ENCODE measurements around the gene UMAD1. TPM values are rescaled to one million over a fixed set of nuclear protein-coding genes. Genes with fewer than 3 reads are reported as not detected.

The UMAD1 gene
- total and polyA plus RNA-seq, 2 experiments from 2014 or later = 8.4 to 12.4 TPM

DNA sequence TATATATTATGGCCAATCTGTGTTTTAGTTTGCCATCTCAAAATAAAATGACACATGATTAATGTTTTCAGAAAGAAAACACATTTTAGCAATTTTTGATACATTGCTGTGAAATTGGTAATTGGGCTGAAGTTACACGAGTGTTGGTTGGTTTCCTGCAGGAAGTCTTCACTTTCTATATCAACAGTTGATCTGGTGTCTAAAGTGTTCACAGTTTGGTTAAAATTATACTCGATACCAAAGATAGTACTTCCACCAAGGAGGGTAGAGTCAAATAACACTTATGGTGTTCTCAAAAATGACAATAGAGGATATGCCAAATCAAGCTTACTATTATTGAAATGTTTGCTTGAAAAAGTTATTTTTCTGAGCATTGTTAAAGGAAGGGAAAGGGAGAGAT, 207.7 kb downstream of the UMAD1 start:
- Histone ChIP-seq H3K4me3 (no peak overlapping the region), H3K9me2 (ENCODE audit: insufficient read depth) (no peaks in the 10 kb centered on the region), H3K36me3 (ENCODE audit: insufficient read depth) (no peaks in the 10 kb centered on the region), H3K4me2 (no peak overlapping the region), H3K4me1 (ENCODE audit: insufficient read depth) (no peaks in the 10 kb centered on the region), H3K27me3 (ENCODE audit: insufficient read depth) (no peaks in the 10 kb centered on the region), H3K27ac (ENCODE audit: low read depth) (no peak overlapping the region), H3F3A (replicated peaks; ENCODE audit: low read depth) (no peaks in the 10 kb centered on the region), H3K79me2 (replicated peaks; ENCODE audit: insufficient read depth) (no peaks in the 10 kb centered on the region), H4K20me1 (replicated peaks; ENCODE audit: insufficient read depth) (no peaks in the 10 kb centered on the region), H2AFZ (no peak overlapping the region)
- no peaks in the 10 kb centered on the region for H3K9me3 Mint-ChIP-seq
- H3K27ac Mint-ChIP-seq = no peak overlapping the region
- no peak for ATAC-seq
- DNase-seq (ENCODE audit: low spot score) = no peak
- TF ChIP-seq, protein P1, sequence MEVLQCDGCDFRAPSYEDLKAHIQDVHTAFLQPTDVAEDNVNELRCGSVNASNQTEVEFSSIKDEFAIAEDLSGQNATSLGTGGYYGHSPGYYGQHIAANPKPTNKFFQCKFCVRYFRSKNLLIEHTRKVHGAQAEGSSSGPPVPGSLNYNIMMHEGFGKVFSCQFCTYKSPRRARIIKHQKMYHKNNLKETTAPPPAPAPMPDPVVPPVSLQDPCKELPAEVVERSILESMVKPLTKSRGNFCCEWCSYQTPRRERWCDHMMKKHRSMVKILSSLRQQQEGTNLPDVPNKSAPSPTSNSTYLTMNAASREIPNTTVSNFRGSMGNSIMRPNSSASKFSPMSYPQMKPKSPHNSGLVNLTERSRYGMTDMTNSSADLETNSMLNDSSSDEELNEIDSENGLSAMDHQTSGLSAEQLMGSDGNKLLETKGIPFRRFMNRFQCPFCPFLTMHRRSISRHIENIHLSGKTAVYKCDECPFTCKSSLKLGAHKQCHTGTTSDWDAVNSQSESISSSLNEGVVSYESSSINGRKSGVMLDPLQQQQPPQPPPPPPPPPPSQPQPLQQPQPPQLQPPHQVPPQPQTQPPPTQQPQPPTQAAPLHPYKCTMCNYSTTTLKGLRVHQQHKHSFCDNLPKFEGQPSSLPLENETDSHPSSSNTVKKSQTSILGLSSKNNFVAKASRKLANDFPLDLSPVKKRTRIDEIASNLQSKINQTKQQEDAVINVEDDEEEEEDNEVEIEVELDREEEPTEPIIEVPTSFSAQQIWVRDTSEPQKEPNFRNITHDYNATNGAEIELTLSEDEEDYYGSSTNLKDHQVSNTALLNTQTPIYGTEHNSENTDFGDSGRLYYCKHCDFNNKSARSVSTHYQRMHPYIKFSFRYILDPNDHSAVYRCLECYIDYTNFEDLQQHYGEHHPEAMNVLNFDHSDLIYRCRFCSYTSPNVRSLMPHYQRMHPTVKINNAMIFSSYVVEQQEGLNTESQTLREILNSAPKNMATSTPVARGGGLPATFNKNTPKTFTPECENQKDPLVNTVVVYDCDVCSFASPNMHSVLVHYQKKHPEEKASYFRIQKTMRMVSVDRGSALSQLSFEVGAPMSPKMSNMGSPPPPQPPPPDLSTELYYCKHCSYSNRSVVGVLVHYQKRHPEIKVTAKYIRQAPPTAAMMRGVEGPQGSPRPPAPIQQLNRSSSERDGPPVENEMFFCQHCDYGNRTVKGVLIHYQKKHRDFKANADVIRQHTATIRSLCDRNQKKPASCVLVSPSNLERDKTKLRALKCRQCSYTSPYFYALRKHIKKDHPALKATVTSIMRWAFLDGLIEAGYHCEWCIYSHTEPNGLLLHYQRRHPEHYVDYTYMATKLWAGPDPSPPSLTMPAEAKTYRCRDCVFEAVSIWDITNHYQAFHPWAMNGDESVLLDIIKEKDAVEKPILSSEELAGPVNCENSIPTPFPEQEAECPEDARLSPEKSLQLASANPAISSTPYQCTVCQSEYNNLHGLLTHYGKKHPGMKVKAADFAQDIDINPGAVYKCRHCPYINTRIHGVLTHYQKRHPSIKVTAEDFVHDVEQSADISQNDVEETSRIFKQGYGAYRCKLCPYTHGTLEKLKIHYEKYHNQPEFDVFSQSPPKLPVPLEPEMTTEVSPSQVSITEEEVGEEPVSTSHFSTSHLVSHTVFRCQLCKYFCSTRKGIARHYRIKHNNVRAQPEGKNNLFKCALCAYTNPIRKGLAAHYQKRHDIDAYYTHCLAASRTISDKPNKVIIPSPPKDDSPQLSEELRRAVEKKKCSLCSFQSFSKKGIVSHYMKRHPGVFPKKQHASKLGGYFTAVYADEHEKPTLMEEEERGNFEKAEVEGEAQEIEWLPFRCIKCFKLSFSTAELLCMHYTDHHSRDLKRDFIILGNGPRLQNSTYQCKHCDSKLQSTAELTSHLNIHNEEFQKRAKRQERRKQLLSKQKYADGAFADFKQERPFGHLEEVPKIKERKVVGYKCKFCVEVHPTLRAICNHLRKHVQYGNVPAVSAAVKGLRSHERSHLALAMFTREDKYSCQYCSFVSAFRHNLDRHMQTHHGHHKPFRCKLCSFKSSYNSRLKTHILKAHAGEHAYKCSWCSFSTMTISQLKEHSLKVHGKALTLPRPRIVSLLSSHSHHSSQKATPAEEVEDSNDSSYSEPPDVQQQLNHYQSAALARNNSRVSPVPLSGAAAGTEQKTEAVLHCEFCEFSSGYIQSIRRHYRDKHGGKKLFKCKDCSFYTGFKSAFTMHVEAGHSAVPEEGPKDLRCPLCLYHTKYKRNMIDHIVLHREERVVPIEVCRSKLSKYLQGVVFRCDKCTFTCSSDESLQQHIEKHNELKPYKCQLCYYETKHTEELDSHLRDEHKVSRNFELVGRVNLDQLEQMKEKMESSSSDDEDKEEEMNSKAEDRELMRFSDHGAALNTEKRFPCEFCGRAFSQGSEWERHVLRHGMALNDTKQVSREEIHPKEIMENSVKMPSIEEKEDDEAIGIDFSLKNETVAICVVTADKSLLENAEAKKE (CRISPR knock-in tag; IDR thresholded peaks at IDR 0.05) = no peak
- TF ChIP-seq NANOG (IDR thresholded peaks at IDR 0.05; ENCODE audit: borderline replicate concordance) (no peak), POLR2AphosphoS5 (IDR thresholded peaks at IDR 0.05; ENCODE audit: low read depth) (no peak), EZH2 (IDR thresholded peaks at IDR 0.05; ENCODE audit: low read depth, unreplicated experiment) (no peak), ZNF114 (CRISPR knock-in tag; IDR thresholded peaks at IDR 0.05) (no peak), ZNF331 (CRISPR knock-in tag; IDR thresholded peaks at IDR 0.05; ENCODE audit: low read depth) (no peak), JUNB (IDR thresholded peaks at IDR 0.05; ENCODE audit: unreplicated experiment) (no peak), STAT1 (IDR thresholded peaks at IDR 0.05; ENCODE audit: unreplicated experiment) (no peak), CREB1 (CRISPR knock-in tag; IDR thresholded peaks at IDR 0.05; ENCODE audit: low read depth) (no peak), EZH2phosphoT487 (IDR thresholded peaks at IDR 0.05; ENCODE audit: unreplicated experiment) (no peak)
- TF ChIP-seq, protein P2, sequence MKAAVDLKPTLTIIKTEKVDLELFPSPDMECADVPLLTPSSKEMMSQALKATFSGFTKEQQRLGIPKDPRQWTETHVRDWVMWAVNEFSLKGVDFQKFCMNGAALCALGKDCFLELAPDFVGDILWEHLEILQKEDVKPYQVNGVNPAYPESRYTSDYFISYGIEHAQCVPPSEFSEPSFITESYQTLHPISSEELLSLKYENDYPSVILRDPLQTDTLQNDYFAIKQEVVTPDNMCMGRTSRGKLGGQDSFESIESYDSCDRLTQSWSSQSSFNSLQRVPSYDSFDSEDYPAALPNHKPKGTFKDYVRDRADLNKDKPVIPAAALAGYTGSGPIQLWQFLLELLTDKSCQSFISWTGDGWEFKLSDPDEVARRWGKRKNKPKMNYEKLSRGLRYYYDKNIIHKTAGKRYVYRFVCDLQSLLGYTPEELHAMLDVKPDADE (IDR thresholded peaks at IDR 0.05) = no peak
- TF ChIP-seq, protein P3, sequence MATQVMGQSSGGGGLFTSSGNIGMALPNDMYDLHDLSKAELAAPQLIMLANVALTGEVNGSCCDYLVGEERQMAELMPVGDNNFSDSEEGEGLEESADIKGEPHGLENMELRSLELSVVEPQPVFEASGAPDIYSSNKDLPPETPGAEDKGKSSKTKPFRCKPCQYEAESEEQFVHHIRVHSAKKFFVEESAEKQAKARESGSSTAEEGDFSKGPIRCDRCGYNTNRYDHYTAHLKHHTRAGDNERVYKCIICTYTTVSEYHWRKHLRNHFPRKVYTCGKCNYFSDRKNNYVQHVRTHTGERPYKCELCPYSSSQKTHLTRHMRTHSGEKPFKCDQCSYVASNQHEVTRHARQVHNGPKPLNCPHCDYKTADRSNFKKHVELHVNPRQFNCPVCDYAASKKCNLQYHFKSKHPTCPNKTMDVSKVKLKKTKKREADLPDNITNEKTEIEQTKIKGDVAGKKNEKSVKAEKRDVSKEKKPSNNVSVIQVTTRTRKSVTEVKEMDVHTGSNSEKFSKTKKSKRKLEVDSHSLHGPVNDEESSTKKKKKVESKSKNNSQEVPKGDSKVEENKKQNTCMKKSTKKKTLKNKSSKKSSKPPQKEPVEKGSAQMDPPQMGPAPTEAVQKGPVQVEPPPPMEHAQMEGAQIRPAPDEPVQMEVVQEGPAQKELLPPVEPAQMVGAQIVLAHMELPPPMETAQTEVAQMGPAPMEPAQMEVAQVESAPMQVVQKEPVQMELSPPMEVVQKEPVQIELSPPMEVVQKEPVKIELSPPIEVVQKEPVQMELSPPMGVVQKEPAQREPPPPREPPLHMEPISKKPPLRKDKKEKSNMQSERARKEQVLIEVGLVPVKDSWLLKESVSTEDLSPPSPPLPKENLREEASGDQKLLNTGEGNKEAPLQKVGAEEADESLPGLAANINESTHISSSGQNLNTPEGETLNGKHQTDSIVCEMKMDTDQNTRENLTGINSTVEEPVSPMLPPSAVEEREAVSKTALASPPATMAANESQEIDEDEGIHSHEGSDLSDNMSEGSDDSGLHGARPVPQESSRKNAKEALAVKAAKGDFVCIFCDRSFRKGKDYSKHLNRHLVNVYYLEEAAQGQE (IDR thresholded peaks at IDR 0.05; ENCODE audit: unreplicated experiment) = no peak
- TF ChIP-seq, protein P4, sequence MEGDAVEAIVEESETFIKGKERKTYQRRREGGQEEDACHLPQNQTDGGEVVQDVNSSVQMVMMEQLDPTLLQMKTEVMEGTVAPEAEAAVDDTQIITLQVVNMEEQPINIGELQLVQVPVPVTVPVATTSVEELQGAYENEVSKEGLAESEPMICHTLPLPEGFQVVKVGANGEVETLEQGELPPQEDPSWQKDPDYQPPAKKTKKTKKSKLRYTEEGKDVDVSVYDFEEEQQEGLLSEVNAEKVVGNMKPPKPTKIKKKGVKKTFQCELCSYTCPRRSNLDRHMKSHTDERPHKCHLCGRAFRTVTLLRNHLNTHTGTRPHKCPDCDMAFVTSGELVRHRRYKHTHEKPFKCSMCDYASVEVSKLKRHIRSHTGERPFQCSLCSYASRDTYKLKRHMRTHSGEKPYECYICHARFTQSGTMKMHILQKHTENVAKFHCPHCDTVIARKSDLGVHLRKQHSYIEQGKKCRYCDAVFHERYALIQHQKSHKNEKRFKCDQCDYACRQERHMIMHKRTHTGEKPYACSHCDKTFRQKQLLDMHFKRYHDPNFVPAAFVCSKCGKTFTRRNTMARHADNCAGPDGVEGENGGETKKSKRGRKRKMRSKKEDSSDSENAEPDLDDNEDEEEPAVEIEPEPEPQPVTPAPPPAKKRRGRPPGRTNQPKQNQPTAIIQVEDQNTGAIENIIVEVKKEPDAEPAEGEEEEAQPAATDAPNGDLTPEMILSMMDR (conservative IDR thresholded peaks at IDR 0.05; ENCODE audit: low read depth in 2 of 2) = no peak
- no peaks in the 10 kb centered on the region for H3K36me3 Mint-ChIP-seq (ENCODE audit: low read depth)
- H3K27me3 Mint-ChIP-seq (ENCODE audit: insufficient read depth, low read depth, poor library complexity) = no peaks in the 10 kb centered on the region
- H3K4me3 Mint-ChIP-seq = no peak overlapping the region
- no peaks in the 10 kb centered on the region for H3K4me1 Mint-ChIP-seq
